T-helper 2 cell (primary cell): ENCODE results near the gene PPIL1.

ENCODE experiments used
- DNase-seq, 5 experiments: peaks; one replicate each; pipeline versions ENCODE4 v3.0.0 to v3.0.0-alpha.2; 2012 to 2022

Gene PPIL1

DNA sequence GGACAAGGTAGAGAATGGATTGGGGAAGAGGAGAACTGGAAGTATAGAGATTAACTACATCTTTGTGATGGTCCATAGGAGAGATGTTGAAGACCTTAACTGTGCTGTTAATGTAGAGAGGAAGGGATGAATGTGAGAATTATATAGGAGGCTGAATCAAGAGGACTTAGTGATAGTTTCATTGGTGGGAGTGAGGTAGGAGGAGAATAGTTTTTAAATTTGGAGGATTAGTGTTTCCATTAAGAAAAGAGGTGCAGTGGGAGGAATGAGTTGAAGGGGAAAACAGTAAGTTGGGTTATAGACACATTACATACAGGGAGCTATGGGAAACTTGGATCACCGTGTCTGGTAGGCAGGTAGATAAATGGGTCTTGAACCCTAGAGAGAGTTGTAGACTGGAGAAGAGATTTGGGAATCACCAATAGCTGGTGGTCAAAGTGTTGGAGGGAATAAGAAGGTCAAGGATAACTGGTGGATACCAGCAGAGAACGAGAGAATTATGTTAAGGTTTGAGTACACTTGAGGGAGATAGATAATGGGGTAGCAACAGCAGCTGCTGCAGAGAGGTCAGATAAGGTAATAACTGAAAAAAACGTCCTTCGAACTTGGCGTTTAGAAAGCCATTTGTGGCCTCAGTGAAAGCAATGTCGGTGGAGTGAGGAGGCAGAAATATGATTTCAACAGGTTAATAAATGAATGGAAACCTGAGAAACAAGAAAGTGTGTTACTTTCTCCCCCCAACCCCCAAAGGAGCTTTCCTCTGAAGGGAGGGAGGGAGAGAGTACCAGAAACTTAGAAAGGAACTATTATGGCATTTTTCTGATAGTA is 14.3 kb upstream of the PPIL1 start:
- no peak for DNase-seq

DNA sequence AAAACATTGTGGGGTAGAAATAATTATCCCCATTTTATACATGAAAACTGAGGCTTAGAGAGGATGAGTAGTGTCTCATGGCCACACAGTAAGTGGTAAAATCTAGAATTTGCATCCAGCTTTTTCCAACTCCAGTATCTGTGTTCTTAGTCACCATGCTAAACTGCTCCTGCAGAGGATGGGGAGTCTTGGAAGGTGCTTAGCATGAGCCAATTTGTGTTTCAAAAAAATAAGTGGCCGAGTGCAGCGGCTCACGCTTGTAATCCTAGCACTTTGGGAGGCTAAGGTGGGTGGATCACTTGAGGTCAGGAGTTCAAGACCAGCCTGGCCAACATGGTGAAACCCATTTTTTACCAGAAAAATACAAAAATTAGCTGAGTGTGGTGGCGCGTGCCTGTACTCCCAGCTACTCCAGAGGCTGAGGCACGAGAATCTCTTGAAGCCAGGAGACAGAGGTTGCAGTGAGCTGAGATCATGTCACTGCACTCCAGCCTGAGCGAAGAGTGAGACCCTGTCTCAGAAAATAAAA is 13.6 kb upstream of the PPIL1 start:
- no peak for DNase-seq

DNA sequence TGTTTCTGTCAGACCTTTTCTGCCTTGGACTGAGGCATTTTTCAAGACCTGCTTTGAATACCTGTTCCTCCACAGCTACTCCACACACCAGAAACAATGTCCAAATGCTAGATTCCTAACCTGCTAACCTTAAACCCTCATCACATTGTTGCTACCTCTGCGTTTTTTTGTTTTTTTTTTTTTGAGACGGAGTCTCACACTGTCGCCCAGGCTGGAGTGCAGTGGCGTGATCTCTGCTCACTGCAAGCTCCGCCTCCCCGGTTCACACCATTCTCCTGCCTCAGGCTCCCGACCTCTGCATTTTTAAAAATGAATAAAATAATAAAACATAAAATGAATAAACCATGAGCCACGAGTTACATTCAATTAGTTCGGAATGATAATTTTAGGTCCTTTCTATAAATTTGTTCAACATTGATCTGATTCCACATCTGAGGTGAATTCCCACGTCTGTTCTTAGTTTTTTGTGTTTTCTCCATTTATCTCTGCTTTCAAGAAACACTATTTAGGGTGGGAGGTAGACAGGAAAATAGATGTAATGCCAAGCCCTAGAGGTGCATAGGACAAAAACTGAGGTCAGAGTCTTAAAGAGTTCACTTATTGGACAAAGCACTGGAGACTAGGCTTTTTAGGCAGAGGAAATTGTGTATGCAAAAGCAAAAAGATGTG is 12.5 kb upstream of the PPIL1 start:
- DNase-seq = no peak

DNA sequence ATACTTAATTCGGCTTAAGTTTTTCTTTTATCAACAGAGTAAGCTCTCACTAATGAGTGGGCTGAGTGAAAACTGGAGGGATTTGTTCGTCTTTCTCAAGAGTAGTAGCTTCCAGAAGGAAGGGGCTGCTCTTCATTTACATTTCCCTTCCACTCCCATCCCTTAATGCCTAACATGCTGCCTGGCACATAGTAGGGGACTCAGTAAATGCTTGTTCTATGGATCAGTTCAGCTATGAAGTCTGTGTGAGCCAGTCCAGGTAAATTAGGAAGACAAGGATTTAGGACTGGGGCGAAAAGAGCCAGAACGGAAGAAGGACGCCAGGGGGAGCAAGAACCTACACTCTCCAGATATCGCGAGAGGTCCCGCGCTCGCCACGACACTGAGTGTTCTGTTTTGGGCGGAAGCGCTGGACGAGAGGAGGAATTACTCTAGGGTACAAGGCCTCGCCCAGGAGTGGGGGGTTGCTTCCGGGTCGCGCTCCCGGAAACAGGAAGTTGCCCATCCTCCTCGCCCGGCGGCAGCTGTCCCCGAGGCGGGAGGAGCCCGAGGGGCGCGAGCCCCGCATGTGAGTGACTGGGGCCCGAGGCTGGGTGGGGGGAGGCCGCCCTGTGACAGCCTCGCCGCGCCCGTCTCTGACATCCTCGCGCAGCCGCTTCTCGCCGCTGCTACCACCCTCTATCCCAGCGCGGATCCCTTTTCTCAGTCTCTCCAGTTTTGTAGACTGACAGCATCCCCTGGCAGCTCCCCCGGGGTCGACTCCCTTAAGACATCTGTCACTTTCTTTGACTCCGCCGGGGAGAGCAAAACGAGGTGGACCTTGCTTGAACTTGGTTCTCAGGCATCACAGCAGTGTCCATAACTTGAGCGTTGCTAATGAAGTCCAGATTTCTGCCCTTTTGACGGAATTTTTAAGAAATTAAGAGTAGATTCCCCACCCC is 11.1 kb upstream of the PPIL1 start, which contains the start of gene C6orf89:
C6orf89 (plus strand) TSS at position 492 of the 941 bp plus-strand sequence. CDS start 13,493 bp downstream, outside the sequence.
- peak; percentile 89 to 99 (median 96) for DNase-seq

DNA sequence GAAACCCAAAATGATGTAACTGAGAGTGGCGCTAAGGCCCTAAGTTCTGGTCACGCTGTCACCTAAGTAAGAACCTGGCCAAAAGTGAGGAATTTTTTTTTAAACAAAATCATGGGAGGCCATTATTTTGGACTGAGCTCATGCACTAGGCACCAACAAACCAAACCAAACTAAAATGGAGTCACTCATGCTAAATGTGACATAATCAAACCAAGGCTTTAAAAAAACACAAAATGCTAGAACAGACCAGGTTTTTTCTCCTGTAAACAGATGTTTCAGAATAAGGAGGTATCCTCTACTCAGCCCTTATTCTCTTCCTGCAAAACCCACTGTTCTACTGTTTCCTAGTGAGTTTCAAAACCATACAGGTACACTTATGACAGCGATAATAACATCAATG is 10.0 kb upstream of the PPIL1 start:
- DNase-seq = no peak

DNA sequence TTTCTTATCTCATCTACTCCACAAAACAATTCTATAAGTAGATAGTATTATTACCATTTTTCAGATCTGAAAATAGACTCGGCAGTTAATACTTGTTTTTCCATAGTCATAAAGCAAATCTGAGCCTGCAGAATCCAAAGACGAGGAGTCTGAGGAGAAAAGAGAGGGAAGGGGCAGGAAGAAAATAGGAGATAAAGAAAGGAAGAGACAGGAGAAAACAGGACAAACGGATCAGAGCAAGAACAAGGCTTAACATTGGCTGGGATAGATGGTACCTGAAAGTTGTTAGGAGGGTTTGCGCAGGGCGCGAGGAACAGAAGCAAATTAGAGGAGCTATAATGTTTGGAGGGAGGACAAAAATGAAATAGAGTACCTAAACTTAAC is 639 bp upstream of the PPIL1 start:
- DNase-seq = no peak

DNA sequence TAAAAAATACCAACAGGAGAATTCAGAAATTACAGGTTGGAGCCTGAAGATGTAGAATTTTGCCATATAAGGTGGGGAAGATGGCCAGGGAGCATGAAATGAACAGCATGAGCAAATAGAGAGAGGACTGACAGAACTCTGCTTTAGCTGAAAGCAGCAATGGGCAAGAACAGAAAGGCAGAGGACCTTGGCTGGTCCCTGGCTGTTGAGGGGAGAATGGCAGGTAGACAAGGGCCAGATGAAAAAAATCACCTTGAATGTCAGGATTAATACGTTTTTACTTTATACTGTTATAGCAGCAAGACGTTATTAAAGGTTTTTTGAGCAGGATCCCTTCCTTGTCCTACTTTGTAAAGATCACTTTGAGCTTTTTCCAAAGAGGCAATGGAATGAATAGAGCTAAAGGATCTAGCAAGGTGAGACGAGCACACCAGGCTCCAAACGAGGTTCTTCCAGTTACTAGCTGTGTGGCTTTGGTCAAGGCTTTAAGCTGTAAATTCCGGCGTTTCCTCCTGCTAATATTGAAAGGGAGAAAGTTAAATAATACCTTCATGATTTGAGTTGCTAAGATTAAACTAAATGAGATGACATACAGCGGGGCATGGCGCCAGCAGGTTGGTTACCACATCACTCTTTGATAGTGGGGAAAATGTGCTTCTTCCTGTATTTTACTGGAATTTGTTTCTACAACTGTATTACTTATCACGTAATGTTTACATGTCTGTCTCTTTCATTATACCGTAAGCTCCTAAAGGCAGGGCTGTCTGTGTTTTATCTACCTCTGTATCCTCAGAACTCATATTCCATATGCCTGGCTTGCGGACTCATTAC is 776 bp downstream of the PPIL1 start:
- peak in 1 of 5 experiments; percentile 60 for DNase-seq

DNA sequence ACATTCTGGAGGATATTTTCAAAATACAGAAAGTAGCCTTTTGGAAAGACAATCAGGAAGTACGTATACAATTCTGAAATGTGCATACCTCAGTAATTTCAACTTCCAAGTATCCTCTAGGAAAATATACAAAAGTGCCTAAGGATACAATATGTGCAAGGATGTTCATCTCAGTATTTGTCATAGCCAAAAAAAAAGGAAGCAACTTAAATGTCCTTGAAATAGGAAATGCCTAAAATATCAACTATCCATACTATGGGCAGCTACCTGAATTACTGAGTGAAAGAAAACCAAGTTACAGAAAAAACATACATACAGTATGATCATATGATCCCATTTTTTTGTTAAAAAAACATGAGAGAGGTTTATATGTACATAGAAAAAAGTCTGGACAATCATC is 1.5 kb downstream of the PPIL1 start:
- DNase-seq = no peak

DNA sequence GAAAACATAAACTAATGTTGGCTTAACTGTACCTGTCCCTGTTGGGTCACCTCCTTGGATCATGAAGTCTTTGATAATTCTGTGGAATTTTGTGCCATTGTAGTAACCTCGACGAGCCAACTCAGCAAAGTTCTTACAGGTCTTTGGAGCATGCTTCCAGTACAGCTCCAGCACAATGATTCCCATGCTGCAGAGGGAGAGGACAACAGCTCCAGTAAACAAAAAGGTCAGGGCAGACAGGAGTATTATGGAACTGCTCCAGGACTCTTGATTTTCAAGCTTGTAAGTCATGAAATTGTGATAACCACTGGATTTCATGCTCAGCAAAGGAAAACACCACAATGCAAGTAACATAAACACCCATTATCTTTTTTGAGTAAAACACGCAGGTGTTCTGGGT is 2.9 kb downstream of the PPIL1 start:
- no peak for DNase-seq

DNA sequence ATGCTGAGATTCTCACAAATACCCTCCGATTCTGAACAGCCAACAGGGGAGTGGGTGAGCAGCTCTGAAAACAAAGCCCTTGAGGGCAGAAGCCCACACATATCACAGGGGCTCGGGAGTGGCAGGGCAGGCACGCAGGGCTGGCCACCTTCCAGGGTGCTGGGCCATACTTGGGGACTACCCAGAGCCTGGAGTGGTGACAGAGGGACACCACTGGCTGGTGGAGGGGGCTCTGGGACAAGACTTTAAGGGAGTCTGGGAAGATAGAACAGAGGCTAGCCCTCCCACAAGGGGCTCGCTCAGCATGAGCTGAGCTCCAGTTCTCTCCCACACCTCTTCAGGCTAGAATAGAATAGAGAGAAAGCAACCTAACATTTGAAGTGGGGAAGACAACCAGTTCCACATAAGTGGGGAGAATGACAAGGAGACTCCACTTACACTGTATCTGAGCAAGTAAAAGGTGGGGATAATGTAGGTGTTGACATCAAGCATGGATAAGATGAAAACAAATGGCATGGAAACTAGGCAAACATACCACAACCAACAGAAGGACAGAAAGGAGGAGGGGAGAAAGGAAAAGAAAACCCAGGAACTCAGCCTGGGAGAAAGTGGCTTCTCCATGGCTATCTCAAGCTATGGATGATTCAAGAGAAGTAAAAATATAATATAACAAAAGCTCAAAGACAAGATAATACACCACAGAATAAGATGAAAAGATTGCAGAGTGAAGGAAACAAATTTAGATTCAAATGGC is 7.0 kb downstream of the PPIL1 start:
- DNase-seq = no peak

DNA sequence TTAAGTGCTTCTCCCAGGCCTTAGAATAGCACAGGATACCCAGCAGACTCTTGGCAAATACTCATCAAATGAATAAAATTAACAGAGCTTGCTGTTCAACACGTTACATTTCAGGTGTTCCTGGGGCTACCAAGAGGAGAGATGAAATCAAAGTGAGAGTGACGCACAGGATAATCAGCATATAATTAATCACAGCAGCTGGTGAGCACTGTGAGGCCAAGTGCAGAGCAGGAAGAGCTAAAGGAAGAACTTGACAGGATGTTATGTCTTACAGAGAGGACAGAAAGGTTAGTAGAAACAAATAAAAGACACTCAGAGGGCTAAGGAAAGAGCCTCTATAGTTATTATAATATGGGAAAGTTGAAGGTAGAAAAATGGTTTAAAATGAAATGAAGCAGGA is 8.8 kb downstream of the PPIL1 start:
- DNase-seq = peak in 1 of 5 experiments; percentile 31

DNA sequence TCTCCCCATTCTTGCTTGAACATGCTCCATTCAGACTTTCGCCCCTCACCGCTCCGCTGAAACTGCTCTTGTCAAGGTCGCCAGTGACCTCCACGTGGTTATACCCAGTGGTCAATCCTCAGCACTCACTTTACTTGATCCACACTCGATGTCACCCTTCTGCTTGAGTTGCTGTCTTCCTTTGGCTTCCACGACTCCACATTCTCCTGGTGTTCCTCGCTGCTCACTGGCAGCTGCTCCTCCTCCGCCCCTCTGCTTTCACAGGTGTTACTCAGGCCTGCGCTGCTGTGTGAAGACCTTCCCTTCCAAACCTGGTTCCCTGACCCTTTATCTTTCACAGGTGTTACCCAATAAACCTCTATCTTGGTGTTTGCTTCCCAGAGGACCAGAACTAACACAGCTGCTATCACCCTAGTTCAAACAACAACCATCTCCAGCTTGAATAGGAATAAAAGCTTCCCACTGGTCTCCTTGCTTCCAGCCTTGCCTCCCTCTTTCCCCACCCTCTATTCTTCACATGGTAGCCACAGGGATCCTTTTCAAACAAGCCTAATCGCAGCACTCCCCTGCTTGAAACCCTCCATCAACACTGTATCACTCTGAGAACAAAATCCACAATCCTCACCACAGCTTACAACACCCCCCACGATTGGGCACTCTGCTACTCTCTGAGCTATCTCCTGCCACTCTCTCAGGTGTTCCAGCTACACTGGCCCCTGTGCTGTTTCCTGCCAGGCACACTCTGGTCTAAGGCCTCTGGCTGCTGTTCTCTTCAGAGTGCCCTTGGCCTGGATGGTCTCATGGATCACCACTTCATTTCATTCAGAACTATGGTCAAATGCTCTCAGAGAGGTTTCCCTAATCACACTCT is 10.7 kb downstream of the PPIL1 start:
- DNase-seq = no peak

DNA sequence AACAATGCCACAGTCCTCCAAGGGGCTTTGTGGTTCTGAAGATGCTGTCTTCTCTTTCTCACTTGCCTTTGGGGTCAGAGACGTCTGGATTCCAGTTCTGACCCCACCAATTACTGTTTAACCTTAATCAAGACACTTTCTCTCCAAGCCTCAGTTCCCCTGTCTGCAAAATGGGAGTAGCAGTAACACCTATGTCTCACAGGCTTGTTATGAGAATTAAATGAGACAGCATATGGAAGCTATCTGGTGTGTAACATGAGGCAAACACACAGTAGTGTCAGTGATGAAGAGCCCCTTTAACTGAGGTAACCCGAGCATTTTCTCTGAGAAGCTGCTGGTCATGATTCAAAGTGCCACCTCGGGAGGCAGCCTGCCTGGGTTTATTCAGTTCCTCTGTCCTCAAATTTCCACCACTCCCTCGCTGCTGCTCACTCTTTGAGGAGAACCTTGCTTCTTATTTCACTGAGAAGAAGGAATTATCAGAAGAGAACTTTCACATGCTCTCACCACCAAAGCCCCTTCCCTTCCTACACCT is 11.7 kb downstream of the PPIL1 start:
- no peak for DNase-seq

DNA sequence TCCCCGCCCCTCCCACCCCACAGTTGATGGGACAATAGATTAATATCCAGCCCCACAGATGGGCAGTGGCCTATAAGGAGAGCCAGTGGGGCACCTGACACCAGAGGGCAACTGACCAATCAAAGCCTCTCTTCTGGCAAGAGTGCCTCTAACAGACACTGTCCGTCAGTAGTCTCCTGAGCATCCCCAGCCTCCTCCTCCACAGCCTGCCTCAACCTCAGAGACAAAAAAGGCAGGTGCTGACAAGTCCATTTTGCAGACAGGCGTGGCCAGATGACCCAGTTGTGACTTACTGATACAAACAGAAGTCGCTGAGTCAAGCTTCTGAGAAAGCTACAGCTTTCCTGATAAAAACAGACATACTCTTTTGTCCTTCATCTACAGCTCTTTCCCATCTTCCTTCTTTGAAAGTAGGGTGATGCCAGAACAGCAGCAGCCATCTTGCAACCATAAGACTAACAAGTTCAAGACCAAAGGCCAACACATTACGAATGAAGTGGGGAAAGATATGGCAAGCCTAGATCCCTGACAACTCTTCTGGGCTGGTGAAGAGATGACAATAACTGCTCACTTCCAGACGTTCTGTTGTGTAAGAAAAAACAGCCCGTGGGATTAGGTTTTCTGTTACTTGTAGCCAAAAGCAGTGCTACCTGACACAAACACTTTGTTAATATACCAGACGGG is 12.3 kb downstream of the PPIL1 start:
- no peak for DNase-seq

DNA sequence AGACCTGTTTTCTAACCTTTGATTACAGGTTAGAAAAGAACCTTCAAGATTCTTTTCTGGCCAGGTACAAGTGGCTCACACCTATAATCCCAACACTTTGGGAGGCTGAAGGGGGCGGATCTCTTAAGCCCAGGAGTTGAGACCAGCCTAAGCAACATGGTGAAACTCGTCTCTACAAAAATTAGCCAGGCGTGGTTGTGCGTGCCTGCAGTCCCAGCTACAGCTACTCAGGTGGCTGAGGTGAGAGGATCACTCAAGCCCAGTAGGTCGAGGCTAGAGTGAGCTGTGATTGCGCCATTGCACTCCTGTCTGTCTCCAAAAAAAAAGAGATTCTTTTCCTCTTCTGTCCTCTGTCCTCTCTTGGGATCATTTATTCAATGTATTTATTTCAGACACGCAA is 14.5 kb downstream of the PPIL1 start:
- DNase-seq = no peak

DNA sequence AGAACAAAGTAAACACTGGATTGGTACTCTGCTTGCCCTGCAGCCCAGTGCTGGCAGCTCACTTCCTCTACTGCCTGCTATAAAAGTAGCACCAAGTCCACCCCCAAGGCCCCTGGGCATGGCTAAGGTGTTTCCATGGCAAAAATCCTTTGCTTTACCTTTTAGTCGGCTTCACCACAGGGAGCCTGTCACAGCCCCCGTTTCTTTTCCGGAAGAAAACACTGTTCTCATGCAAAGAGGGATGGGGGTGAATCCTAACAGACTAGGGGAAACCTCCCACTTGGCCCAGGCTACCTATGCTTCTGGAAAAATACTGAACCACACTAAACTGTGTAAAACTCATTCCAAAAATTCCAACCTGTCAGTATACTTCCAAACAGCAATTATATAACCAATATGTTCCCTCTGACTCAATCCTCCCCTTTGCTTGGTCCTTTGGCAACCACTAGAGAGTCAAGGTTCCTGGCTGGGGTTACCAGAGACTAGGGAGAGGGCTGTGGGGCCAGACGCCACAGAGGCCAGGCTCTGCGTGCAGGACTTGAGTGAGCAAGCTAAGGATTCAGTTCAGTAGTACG is 16.1 kb downstream of the PPIL1 start:
- DNase-seq = no peak

DNA sequence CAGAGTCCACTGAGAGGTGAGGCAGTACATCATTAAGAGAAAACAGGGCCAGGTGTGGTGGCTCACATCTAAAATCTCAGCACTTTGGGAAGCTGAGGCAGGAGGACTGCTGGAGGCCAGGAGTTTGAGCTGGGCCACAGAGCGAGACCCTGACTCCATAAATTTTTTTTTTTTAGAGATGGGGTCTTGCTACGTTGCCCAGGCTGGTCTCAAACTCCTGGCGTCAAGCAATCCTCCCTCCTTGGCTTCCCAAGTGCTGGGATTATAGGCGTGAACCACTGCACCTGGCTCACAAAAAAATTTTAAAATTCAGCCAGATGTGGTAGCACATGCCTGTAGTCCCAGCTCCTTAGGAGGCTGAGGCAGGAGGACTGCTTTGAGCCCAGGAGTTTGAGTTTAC is 17.3 kb downstream of the PPIL1 start:
- no peak for DNase-seq

DNA sequence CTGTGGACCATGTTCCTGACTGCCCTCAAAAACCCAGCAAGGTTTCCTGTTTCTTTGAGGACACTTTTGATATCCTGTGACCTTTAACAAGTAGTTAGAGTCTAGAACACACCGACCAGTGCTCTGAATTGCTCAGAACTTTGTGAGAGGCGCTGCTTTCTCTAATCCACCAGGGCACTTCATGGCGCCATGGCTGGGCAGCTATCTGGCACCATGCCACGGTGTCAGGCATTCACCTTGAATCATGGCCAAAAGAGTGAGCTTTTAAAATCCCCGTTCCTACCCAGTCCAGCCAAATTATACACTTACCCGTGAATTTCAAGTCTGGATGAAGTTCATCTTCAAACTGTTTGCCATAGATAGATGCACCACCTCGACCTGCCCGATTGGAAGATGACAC is 18.3 kb downstream of the PPIL1 start:
- no peak for DNase-seq

DNA sequence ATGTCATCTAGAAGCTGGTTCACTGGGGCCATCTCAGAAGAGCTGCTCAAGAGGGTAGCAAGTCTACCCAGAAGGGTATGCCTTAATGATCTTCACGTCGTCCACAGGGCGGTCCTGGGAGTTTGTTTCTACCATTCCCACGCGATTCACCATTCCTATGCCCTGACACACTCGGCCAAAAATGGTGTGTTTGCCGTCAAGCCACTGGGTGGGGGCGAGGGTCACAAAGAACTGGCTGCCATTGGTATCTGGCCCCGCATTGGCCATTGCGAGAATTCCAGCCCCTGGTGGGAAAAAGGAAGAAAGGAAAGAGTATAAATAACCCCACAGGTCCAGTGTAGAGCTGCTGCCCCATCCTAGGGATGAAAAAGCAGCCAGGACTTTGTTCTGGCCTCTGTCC is 18.9 kb downstream of the PPIL1 start:
- DNase-seq = no peak
